ENCODE data around the gene PTPRT. TPM values are rescaled to one million over a fixed set of nuclear protein-coding genes. Genes with fewer than 3 reads are reported as not detected.

The PTPRT gene
- total RNA-seq, 4 donors from 2014 or later = 0.72 to 2.5 (median 1.4) TPM

DNA sequence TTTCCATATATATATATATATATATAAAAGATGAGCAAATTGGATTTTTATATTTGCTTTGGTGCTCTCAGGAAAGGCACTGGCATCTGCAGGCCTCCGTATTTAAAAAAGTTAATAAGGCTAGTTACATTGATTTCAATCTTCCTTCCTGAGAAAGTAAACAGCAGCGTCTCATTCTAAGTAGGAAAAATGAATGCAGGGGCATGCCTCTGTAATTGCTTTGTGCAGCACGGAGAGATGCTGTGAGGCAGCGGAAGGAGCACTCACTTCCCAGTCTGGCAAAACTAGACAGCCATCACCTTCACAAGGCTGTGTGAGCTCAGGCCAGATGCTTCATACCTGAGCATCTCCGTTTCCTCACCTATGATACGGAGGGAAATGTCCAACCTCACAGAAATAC, 303.7 kb downstream of the PTPRT start:
- Histone ChIP-seq H3K9me3 (no peaks in the 10 kb centered on the region), H3K4me3 (no peak overlapping the region), H3K27ac (no peak overlapping the region), H3K36me3 (no peaks in the 10 kb centered on the region), H3K27me3 (no peaks in the 10 kb centered on the region), H3K4me1 (no peaks in the 10 kb centered on the region)
- TF ChIP-seq POLR2A (IDR thresholded peaks at IDR 0.05) (no peak), EP300 (IDR thresholded peaks at IDR 0.05) (no peak), POLR2AphosphoS5 (IDR thresholded peaks at IDR 0.05) (no peak)
- TF ChIP-seq, protein P1, sequence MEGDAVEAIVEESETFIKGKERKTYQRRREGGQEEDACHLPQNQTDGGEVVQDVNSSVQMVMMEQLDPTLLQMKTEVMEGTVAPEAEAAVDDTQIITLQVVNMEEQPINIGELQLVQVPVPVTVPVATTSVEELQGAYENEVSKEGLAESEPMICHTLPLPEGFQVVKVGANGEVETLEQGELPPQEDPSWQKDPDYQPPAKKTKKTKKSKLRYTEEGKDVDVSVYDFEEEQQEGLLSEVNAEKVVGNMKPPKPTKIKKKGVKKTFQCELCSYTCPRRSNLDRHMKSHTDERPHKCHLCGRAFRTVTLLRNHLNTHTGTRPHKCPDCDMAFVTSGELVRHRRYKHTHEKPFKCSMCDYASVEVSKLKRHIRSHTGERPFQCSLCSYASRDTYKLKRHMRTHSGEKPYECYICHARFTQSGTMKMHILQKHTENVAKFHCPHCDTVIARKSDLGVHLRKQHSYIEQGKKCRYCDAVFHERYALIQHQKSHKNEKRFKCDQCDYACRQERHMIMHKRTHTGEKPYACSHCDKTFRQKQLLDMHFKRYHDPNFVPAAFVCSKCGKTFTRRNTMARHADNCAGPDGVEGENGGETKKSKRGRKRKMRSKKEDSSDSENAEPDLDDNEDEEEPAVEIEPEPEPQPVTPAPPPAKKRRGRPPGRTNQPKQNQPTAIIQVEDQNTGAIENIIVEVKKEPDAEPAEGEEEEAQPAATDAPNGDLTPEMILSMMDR (IDR thresholded peaks at IDR 0.05) = no peak
- 83% methylated on average over 6 of the region's 6 CpGs for WGBS
- DNase-seq (ENCODE audit: low spot score in 2 of 2) = no peak

- Histone ChIP-seq H3K4me1 (no peaks in the 10 kb centered on the region), H3K36me3 (no peaks in the 10 kb centered on the region), H3K9me3 (no peaks in the 10 kb centered on the region), H3K27me3 (no peaks in the 10 kb centered on the region), H3K27ac (no peak overlapping the region), H3K4me3 (no peak overlapping the region)
- 66% methylated on average over 2 of the region's 2 CpGs for WGBS
- no peak for TF ChIP-seq EP300 (IDR thresholded peaks at IDR 0.05)
- TF ChIP-seq, protein P1 (IDR thresholded peaks at IDR 0.05) = no peak
- TF ChIP-seq POLR2AphosphoS5 (IDR thresholded peaks at IDR 0.05) = no peak
- TF ChIP-seq POLR2A (IDR thresholded peaks at IDR 0.05) = no peak
- DNase-seq (ENCODE audit: low spot score in 2 of 2) = no peak
Measured at GRCh38 chr20:42875581-42875980, 314.1 kb downstream of the PTPRT start.

- WGBS = 89% methylated on average over 3 of the region's 3 CpGs
- H3K27ac ChIP-seq = no peak overlapping the region
- no peaks in the 10 kb centered on the region for H3K27me3 ChIP-seq
- H3K4me1 ChIP-seq = no peaks in the 10 kb centered on the region
- H3K9me3 ChIP-seq = no peaks in the 10 kb centered on the region
- H3K4me3 ChIP-seq = no peak overlapping the region
- DNase-seq (ENCODE audit: low spot score in 2 of 2) = no peak
- TF ChIP-seq POLR2A (IDR thresholded peaks at IDR 0.05) = no peak
- no peak for TF ChIP-seq POLR2AphosphoS5 (IDR thresholded peaks at IDR 0.05)
- TF ChIP-seq EP300 (IDR thresholded peaks at IDR 0.05) = no peak
- TF ChIP-seq, protein P1 (IDR thresholded peaks at IDR 0.05) = no peak
- no peaks in the 10 kb centered on the region for H3K36me3 ChIP-seq
Measured at GRCh38 chr20:42873259-42873658, 316.4 kb downstream of the PTPRT start.

DNA sequence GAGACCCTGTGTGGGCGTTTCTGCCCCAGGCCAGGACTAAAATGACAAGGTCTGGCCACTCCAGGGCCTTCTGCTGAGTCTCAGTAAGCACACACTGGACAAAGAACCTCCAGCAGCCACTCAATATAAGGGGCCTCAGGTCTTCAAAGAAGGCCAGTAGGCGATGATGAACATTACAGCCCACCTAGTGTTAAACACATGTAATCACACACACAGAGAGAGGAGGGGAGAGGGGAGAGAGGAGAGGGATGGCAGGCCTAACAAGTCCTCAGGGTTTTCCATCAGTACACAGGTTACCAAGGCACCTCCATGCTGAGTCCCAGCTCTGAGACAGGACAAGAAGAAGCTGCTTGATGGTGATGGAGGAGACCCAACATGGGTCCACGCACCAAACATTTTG, 325.6 kb downstream of the PTPRT start:
- WGBS = 69% methylated on average over 3 of the region's 3 CpGs

DNA sequence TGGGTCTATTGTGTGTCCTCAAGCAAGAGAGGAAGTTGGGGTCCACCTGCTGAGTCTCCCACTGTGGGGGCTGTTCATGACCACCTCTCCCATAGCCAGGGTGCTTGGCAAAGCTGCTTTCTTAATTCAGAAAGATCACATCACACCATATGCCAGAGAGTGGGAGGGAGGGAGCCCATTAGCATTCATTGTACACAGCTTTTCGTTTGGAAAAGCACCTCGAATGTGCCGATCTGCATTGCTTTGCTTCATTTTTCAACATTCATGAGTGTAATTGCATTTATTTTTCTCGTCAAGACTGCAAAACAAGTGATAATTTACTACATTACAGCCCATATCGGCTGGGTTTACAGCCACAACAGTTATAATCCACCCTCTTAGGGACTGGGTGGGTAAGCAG, 327.3 kb downstream of the PTPRT start:
- WGBS = 73% methylated on average over 5 of the region's 5 CpGs
- no peak overlapping the region for H3K27ac ChIP-seq
- no peaks in the 10 kb centered on the region for H3K9me3 ChIP-seq
- H3K4me1 ChIP-seq = no peaks in the 10 kb centered on the region
- no peak overlapping the region for H3K4me3 ChIP-seq
- H3K27me3 ChIP-seq = no peaks in the 10 kb centered on the region
- no peaks in the 10 kb centered on the region for H3K36me3 ChIP-seq
- TF ChIP-seq POLR2A (IDR thresholded peaks at IDR 0.05) (no peak), POLR2AphosphoS5 (IDR thresholded peaks at IDR 0.05) (no peak), EP300 (IDR thresholded peaks at IDR 0.05) (no peak)
- TF ChIP-seq, protein P1 (IDR thresholded peaks at IDR 0.05) = no peak
- DNase-seq (ENCODE audit: low spot score in 2 of 2) = no peak

More for the DNA sequence above, 325.6 kb downstream of the PTPRT start:
- Histone ChIP-seq H3K27ac (no peak overlapping the region), H3K27me3 (no peaks in the 10 kb centered on the region), H3K4me3 (no peak overlapping the region), H3K9me3 (no peaks in the 10 kb centered on the region), H3K4me1 (no peaks in the 10 kb centered on the region), H3K36me3 (no peaks in the 10 kb centered on the region)
- TF ChIP-seq EP300 (IDR thresholded peaks at IDR 0.05) (no peak), POLR2AphosphoS5 (IDR thresholded peaks at IDR 0.05) (no peak), POLR2A (IDR thresholded peaks at IDR 0.05) (no peak)
- TF ChIP-seq, protein P1 (IDR thresholded peaks at IDR 0.05) = no peak
- no peak for DNase-seq (ENCODE audit: low spot score in 2 of 2)

Measured in suprapubic skin (tissue), 4 donors.